ENCODE results near the gene MARF1.

Gene MARF1

GRCh38 chr16:15592324-15592723 lies 50.6 kb downstream of the MARF1 start:
- Mint-ChIP-seq H3K4me3 (no peak overlapping the region), H3K4me1 (peaks cover 4% of the 10 kb centered on the region), H3K36me3 (ENCODE audit: low read depth) (peaks cover 86% of the 10 kb centered on the region), H3K9me3 (peaks cover 19% of the 10 kb centered on the region), H3K27ac (no peak overlapping the region), H3K27me3 (ENCODE audit: low read depth) (peaks cover 8% of the 10 kb centered on the region)
- TF ChIP-seq, protein P1, sequence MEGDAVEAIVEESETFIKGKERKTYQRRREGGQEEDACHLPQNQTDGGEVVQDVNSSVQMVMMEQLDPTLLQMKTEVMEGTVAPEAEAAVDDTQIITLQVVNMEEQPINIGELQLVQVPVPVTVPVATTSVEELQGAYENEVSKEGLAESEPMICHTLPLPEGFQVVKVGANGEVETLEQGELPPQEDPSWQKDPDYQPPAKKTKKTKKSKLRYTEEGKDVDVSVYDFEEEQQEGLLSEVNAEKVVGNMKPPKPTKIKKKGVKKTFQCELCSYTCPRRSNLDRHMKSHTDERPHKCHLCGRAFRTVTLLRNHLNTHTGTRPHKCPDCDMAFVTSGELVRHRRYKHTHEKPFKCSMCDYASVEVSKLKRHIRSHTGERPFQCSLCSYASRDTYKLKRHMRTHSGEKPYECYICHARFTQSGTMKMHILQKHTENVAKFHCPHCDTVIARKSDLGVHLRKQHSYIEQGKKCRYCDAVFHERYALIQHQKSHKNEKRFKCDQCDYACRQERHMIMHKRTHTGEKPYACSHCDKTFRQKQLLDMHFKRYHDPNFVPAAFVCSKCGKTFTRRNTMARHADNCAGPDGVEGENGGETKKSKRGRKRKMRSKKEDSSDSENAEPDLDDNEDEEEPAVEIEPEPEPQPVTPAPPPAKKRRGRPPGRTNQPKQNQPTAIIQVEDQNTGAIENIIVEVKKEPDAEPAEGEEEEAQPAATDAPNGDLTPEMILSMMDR (IDR thresholded peaks at IDR 0.05; ENCODE audit: unreplicated experiment in 3 of 3), result no peak

DNA sequence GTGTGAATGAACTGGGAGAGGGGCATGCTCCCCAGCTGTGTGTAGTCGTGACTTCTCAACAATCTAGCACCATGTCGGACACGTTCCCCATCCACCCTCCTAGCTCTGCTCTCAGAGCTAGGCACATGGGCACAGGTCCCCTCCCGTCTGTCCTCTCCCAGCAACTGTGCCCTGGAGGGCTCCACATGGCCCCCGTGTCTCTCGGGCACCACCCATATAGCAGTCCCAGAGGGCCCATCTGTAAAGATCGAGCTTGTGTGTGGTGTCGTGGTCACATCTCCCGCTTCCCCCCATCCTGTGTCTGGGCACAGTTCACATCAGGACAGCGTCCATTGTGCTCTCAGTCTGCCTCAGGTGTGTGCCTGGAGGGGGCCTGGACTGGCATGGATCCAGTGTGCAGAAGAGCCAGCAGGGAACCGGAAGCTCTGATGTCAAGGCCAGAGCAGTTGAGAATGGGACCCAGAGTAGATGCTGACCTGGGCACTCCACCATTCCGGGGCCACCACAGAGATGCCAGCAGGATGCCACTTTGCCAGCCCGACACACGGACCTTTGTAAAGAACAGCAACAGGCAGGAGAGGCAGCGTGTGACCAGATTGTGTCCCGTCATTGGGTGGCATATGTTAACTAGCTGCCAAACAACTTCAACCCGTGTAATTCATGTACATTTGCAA lies 55.7 kb downstream of the MARF1 start:
- peaks cover 87% of the 10 kb centered on the region for H3K36me3 Mint-ChIP-seq (ENCODE audit: low read depth)
- H3K4me1 Mint-ChIP-seq, result peaks cover 4% of the 10 kb centered on the region
- H3K27ac Mint-ChIP-seq, result no peak overlapping the region
- peaks cover 46% of the 10 kb centered on the region for H3K9me3 Mint-ChIP-seq
- peaks cover 12% of the 10 kb centered on the region for H3K27me3 Mint-ChIP-seq (ENCODE audit: low read depth)
- H3K4me3 Mint-ChIP-seq, result no peak overlapping the region
- TF ChIP-seq, protein P1 (IDR thresholded peaks at IDR 0.05; ENCODE audit: unreplicated experiment in 3 of 3), result no peak

- peaks cover 12% of the 10 kb centered on the region for H3K27me3 Mint-ChIP-seq (ENCODE audit: low read depth)
- H3K36me3 Mint-ChIP-seq (ENCODE audit: low read depth), result peaks cover 92% of the 10 kb centered on the region
- peaks cover 46% of the 10 kb centered on the region for H3K9me3 Mint-ChIP-seq
- H3K27ac Mint-ChIP-seq, result no peak overlapping the region
- TF ChIP-seq, protein P1 (IDR thresholded peaks at IDR 0.05; ENCODE audit: unreplicated experiment in 3 of 3), result no peak
- peaks cover 4% of the 10 kb centered on the region for H3K4me1 Mint-ChIP-seq
- no peak overlapping the region for H3K4me3 Mint-ChIP-seq
Observed at GRCh38 chr16:15586716-15587115, 56.2 kb downstream of the MARF1 start.

GRCh38 chr16:15585956-15586355 lies 57.0 kb downstream of the MARF1 start:
- Mint-ChIP-seq H3K4me3 (no peak overlapping the region), H3K4me1 (peaks cover 4% of the 10 kb centered on the region), H3K9me3 (peaks cover 46% of the 10 kb centered on the region), H3K27ac (no peak overlapping the region), H3K27me3 (ENCODE audit: low read depth) (peaks cover 12% of the 10 kb centered on the region), H3K36me3 (ENCODE audit: low read depth) (peaks cover 89% of the 10 kb centered on the region)
- TF ChIP-seq, protein P1 (IDR thresholded peaks at IDR 0.05; ENCODE audit: unreplicated experiment in 3 of 3), result no peak

DNA sequence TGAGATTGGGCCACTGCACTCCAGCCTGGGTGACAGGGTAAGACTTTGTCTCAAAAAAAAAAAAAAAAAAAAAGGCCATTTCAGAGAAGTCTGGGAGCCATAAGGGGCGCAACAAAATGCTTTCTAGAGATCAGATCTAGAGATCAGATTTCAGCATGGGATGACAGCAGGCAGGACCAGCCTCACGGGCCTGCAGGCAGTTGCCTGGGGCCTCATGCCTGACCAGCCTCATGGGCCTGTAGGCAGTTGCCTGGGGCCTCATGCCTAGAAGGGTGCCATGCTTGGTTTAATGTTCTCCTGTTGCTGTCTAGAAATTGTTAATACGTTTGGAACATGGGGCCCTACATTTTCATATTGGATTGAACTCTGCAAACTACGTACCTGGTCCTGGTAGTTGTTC lies 59.4 kb downstream of the MARF1 start:
- Mint-ChIP-seq H3K4me3 (no peak overlapping the region), H3K27ac (no peak overlapping the region), H3K9me3 (peaks cover 37% of the 10 kb centered on the region)

More for the DNA sequence above, 59.4 kb downstream of the MARF1 start:
- TF ChIP-seq, protein P1 (IDR thresholded peaks at IDR 0.05; ENCODE audit: unreplicated experiment in 3 of 3), result no peak
- Mint-ChIP-seq H3K36me3 (ENCODE audit: low read depth) (peaks cover 76% of the 10 kb centered on the region), H3K4me1 (no peaks in the 10 kb centered on the region), H3K27me3 (ENCODE audit: low read depth) (peaks cover 12% of the 10 kb centered on the region)
